ENCODE data around the gene SFR1. TPM values are rescaled to one million over a fixed set of nuclear protein-coding genes. Genes with fewer than 3 reads are reported as not detected.

The SFR1 gene
- total RNA-seq, 1 experiment from 2014 or later, result 8.7 TPM

DNA sequence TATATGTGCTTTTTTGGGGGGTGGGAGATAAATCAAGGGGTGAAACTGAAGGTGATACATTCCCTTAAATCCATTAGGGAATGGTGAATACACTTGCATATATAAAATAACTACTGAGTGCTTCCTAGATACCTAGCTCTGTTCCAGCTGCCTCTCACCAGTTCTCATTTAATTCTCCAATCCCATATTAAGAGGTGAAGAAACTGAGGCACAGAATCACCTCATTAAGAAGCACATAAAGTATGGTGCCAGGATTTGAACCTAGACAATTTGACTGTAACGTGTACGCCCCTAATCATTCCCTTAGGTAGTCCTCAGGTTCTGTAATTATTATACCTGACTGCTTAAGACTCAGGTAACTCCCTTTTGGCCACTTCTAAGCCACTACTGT lies 1.5 kb upstream of the SFR1 start:
- ChIA-PET CTCF (interaction anchor here (0.6 to 2.4 kb wide), 11 partner anchors 8 to 406 kb away, joined by 3 to 14 read pairs (median 7); partner anchors contain the start of gene GSTO1), POLR2A (interaction anchor here (0.6 to 1.8 kb wide), 7 partner anchors 70 to 748 kb away, joined by 3 to 12 read pairs (median 4); partner anchors contain the start of genes GSTO1 and GSTO2)
- TF ChIP-seq, protein P1, sequence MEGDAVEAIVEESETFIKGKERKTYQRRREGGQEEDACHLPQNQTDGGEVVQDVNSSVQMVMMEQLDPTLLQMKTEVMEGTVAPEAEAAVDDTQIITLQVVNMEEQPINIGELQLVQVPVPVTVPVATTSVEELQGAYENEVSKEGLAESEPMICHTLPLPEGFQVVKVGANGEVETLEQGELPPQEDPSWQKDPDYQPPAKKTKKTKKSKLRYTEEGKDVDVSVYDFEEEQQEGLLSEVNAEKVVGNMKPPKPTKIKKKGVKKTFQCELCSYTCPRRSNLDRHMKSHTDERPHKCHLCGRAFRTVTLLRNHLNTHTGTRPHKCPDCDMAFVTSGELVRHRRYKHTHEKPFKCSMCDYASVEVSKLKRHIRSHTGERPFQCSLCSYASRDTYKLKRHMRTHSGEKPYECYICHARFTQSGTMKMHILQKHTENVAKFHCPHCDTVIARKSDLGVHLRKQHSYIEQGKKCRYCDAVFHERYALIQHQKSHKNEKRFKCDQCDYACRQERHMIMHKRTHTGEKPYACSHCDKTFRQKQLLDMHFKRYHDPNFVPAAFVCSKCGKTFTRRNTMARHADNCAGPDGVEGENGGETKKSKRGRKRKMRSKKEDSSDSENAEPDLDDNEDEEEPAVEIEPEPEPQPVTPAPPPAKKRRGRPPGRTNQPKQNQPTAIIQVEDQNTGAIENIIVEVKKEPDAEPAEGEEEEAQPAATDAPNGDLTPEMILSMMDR (IDR thresholded peaks at IDR 0.05; ENCODE audit: insufficient read depth in 1 of 2, low read depth in 1 of 2, low read length in 1 of 2, severe bottlenecking in 1 of 2, unreplicated experiment in 1 of 2), result no peak
- Histone ChIP-seq H3K27me3 (replicated peaks; ENCODE audit: control insufficient read depth, insufficient read depth, low read length) (no peaks in the 10 kb centered on the region), H3K36me3 (ENCODE audit: control insufficient read depth, insufficient read depth, low read length) (no peaks in the 10 kb centered on the region; the same call in 1 of the 2 replicates), H3K4me1 (peaks cover 13% of the 10 kb centered on the region; the same call in 1 of the 2 replicates), H3K4me3 (ENCODE audit: low read depth, low read length) (peak overlapping the region; percentile 58), H3K9me3 (no peaks in the 10 kb centered on the region)
- no peak for DNase-seq
- H3K4me3 Mint-ChIP-seq (ENCODE audit: unreplicated experiment), result peak overlapping the region; percentile 79
- BruUV-seq (replicated peaks), result no TSS peak
- intact Hi-C loops (cut with micrococcal nuclease; ENCODE audit: unreplicated experiment), result loop anchor here (2.0 to 5.0 kb wide), 4 partner anchors 40 to 138 kb away; no protein-coding TSS in a partner anchor
- H3K27ac Mint-ChIP-seq (ENCODE audit: unreplicated experiment), result peak overlapping the region; percentile 96
- H3K36me3 Mint-ChIP-seq (ENCODE audit: insufficient read depth, unreplicated experiment), result no peaks in the 10 kb centered on the region
- no peaks in the 10 kb centered on the region for H3K9me3 Mint-ChIP-seq (ENCODE audit: unreplicated experiment)
- no peaks in the 10 kb centered on the region for H3K4me1 Mint-ChIP-seq (ENCODE audit: low read depth, unreplicated experiment)
- no peaks in the 10 kb centered on the region for H3K27me3 Mint-ChIP-seq (ENCODE audit: insufficient read depth, unreplicated experiment)

DNA sequence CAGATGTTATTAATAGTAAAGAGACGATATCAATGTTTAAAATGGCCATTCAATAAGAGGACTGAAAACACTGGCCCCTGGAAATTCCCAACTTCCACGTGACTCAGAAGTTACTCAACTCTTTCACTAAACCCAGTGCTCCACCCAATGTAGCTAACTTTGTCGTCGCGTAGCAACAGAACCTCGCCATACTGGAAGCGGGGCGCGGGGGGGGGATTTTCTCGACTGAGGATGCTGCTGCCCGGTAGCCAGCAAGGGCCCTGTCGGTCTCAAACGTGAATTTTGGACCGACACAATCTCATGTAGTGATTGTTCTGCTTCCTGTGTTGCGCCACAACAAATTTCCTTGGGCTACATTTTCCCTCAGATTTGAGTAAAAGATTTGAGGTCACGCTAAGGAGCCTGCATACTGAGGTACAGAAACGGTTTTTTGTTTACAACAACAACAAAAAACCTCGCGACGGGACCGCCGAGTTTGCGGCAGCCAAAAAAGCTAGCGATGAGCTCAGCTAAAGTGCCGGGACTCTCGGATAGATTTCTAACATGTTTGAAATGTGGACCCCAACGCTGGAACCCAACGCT lies 977 bp upstream of the SFR1 start:
- DNase-seq, result peak; percentile 87 to 88
- Histone ChIP-seq H3K27me3 (replicated peaks; ENCODE audit: control insufficient read depth, insufficient read depth, low read length) (no peaks in the 10 kb centered on the region), H3K36me3 (ENCODE audit: control insufficient read depth, insufficient read depth, low read length) (no peaks in the 10 kb centered on the region; the same call in 1 of the 2 replicates), H3K9me3 (no peaks in the 10 kb centered on the region), H3K4me1 (peaks cover 13% of the 10 kb centered on the region; the same call in 1 of the 2 replicates), H3K4me3 (ENCODE audit: low read depth, low read length) (peak overlapping the region; percentile 58)
- Mint-ChIP-seq H3K4me1 (ENCODE audit: low read depth, unreplicated experiment) (no peaks in the 10 kb centered on the region), H3K9me3 (ENCODE audit: unreplicated experiment) (no peaks in the 10 kb centered on the region), H3K4me3 (ENCODE audit: unreplicated experiment) (peak overlapping the region; percentile 79), H3K27me3 (ENCODE audit: insufficient read depth, unreplicated experiment) (no peaks in the 10 kb centered on the region), H3K27ac (ENCODE audit: unreplicated experiment) (peak overlapping the region; percentile 96), H3K36me3 (ENCODE audit: insufficient read depth, unreplicated experiment) (no peaks in the 10 kb centered on the region)
- ChIA-PET POLR2A (interaction anchor here (0.6 to 1.8 kb wide), 8 partner anchors 70 to 748 kb away, joined by 3 to 12 read pairs (median 4); partner anchors contain the start of genes CFAP43, GSTO1 and GSTO2), CTCF (interaction anchor here (0.6 to 2.4 kb wide), 16 partner anchors 9 to 408 kb away, joined by 3 to 14 read pairs (median 6); partner anchors contain the start of gene GSTO1)
- TF ChIP-seq, protein P1 (IDR thresholded peaks at IDR 0.05; ENCODE audit: insufficient read depth in 1 of 2, low read depth in 1 of 2, low read length in 1 of 2, severe bottlenecking in 1 of 2, unreplicated experiment in 1 of 2), result no peak
- intact Hi-C loops (cut with micrococcal nuclease; ENCODE audit: unreplicated experiment), result loop anchor here (1.0 to 5.0 kb wide), 8 partner anchors 11 to 233 kb away; partner anchors contain the start of gene SLK
- TSS peak; percentile 85 for BruUV-seq (replicated peaks)

DNA sequence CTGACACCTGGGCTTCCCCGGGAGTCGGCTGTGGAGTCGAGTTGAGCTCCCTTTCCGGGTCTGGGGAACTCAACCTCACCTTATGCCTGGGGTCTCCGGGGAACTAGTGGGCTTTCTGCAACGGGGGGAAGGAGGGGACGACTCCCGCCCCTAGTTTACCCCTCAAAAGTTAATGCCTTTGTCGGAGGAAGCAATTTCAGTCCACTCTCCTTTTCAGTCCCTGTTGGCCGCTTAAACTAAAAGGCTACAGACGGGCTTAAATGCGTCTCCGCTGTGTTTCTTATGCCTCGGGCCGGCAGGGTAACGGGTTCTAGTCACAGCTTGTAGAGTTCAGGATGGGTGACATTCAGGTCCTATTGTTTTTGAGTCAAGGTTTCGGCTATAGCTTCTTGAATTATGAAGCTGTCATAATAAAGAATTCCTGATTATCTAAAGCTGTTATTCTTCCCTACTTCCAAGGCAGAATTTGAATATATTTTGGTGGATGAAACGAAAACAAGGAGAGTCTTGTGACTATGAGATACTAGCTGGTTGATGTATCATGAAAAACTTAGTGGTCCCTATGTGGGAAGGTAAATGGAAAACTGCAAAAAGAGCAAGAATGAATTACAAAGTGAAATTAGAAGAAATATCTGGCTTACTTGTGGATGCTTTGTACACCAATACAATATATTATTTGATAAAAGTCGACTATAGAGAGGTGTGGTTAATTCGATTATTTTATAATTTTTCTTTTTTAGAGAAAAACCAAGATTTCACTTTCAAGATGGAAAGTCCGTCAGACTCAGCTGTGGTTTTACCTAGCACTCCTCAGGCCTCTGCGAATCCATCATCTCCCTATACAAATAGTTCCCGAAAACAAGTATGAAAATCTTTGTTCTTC lies 495 bp downstream of the SFR1 start:
- peak overlapping the region; percentile 92 for H3K4me3 ChIP-seq (ENCODE audit: low read depth, low read length)
- TF ChIP-seq, protein P1 (IDR thresholded peaks at IDR 0.05; ENCODE audit: insufficient read depth in 1 of 2, low read depth in 1 of 2, low read length in 1 of 2, severe bottlenecking in 1 of 2, unreplicated experiment in 1 of 2), result no peak
- peak overlapping the region; percentile 96 for H3K27ac Mint-ChIP-seq (ENCODE audit: unreplicated experiment)
- intact Hi-C loops (cut with micrococcal nuclease; ENCODE audit: unreplicated experiment), result loop anchor here (1.0 to 5.0 kb wide), 4 partner anchors 55 to 140 kb away; no protein-coding TSS in a partner anchor
- ChIA-PET CTCF (interaction anchor here (0.7 to 2.4 kb wide), 10 partner anchors 8 to 409 kb away, joined by 3 to 14 read pairs (median 8); partner anchors contain the start of gene GSTO1), POLR2A (interaction anchor here (0.5 to 1.8 kb wide), 5 partner anchors 13 to 498 kb away, joined by 3 to 11 read pairs (median 3); partner anchors contain the start of genes CFAP43 and GSTO2)
- H3K9me3 Mint-ChIP-seq (ENCODE audit: unreplicated experiment), result no peaks in the 10 kb centered on the region
- no peaks in the 10 kb centered on the region for H3K27me3 ChIP-seq (replicated peaks; ENCODE audit: control insufficient read depth, insufficient read depth, low read length)
- TSS peak; percentile 80 for BruUV-seq (replicated peaks)
- H3K4me3 Mint-ChIP-seq (ENCODE audit: unreplicated experiment), result peak overlapping the region; percentile 79
- no peaks in the 10 kb centered on the region for H3K36me3 Mint-ChIP-seq (ENCODE audit: insufficient read depth, unreplicated experiment)
- H3K4me1 ChIP-seq, result peaks cover 13% of the 10 kb centered on the region; the same call in 1 of the 2 replicates
- H3K36me3 ChIP-seq (ENCODE audit: control insufficient read depth, insufficient read depth, low read length), result no peaks in the 10 kb centered on the region; the same call in 1 of the 2 replicates
- H3K4me1 Mint-ChIP-seq (ENCODE audit: low read depth, unreplicated experiment), result no peaks in the 10 kb centered on the region
- H3K9me3 ChIP-seq, result no peaks in the 10 kb centered on the region
- no peak for DNase-seq
- H3K27me3 Mint-ChIP-seq (ENCODE audit: insufficient read depth, unreplicated experiment), result no peaks in the 10 kb centered on the region

Measured in Caco-2 (cell line).